GM18858 (cell line): ENCODE results near the gene RBM22.

Source experiments
- ATAC-seq: cut with Tn5 transposase; IDR thresholded peaks from one replicate; pipeline ENCODE4 v1.9.1; 2021; ENCODE audit not compliant: unreplicated experiment

Gene RBM22

GRCh38 chr5:150672884-150673275, 28.0 kb downstream of the RBM22 start:
- no peak for ATAC-seq

- ATAC-seq, result no peak
These were observed 28.5 kb downstream of the RBM22 start for GRCh38 chr5:150672237-150672883.

GRCh38 chr5:150671509-150672236, 29.2 kb downstream of the RBM22 start:
- ATAC-seq, result no peak

- ATAC-seq, result no peak
These were observed 29.9 kb downstream of the RBM22 start for GRCh38 chr5:150670948-150671310.

GRCh38 chr5:150670275-150670947, 30.5 kb downstream of the RBM22 start:
- ATAC-seq, result no peak

GRCh38 chr5:150665044-150665443, 35.8 kb downstream of the RBM22 start:
- ATAC-seq, result no peak

- no peak for ATAC-seq
These were observed 36.9 kb downstream of the RBM22 start for GRCh38 chr5:150663936-150664335.

GRCh38 chr5:150662731-150663516, 37.9 kb downstream of the RBM22 start:
- ATAC-seq, result no peak

GRCh38 chr5:150661821-150662596, 38.9 kb downstream of the RBM22 start:
- ATAC-seq, result no peak

- ATAC-seq, result no peak
These were observed 39.8 kb downstream of the RBM22 start, which contains the start of gene MYOZ3 for GRCh38 chr5:150661086-150661485. Gene MYOZ3, plus strand, starts transcription at chr5:150661251. Its CDS starts 1,691 bp downstream, at chr5:150662942.

- ATAC-seq, result no peak
These were observed 40.6 kb downstream of the RBM22 start for GRCh38 chr5:150660108-150660831.

GRCh38 chr5:150659360-150660107, 41.3 kb downstream of the RBM22 start:
- no peak for ATAC-seq

GRCh38 chr5:150658699-150659265, 42.1 kb downstream of the RBM22 start:
- ATAC-seq, result no peak

- no peak for ATAC-seq
These were observed 42.7 kb downstream of the RBM22 start for GRCh38 chr5:150658121-150658520.

- peak; percentile 78 for ATAC-seq
These were observed 44.4 kb downstream of the RBM22 start for GRCh38 chr5:150656191-150657132.

GRCh38 chr5:150655221-150655620, 45.6 kb downstream of the RBM22 start:
- ATAC-seq, result no peak

- ATAC-seq, result no peak
These were observed 46.9 kb downstream of the RBM22 start for GRCh38 chr5:150653762-150654556.
